ENCODE measurements around the gene CBX1. TPM values are rescaled to one million over a fixed set of nuclear protein-coding genes. Genes with fewer than 3 reads are reported as not detected.

CBX1 gene
- polyA plus RNA-seq, 2 of the 4 experiments (the other 2 are of a cell fraction) = 84.4 to 173 TPM

DNA sequence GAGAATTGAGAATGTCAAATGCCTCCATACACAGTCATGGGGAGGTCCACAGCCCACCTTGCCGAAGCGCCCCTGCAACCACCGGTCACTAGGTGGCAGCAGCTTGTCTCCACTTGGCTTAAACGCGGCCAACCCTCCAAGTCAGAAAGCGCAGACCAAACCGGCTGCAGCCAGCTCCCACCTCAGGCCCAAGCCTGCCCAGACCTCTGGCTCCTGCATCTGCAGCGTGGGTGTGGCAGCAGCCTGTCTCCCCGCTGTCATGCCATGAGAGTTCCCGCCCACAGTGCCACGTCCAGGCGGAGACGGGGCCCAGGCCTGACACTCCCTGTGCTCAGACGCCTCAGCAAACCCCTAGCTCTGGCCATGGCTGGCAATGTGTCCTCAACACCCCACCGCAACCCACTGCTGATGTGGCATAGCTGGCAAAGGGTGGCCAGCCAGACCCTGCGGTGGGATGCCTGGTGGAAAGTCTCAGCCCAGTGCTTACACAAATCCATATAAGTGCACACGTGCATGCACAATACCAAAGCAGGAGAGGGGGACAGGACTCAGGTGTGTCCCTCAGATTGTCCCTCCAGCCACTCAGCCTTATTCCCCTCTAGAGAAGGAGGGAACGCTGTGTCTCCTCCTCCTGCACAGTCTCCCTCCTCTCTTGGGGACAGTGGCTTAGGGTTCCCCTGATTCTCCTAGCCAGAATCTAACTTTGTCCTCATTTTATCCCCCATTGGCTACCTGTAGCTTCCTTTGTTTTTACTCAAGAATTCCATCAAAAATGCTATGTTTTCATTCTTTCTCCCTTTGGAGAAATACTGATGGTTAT, 74.6 kb downstream of the CBX1 start:
- H3K9me3 ChIP-seq = no peaks in the 10 kb centered on the region
- peak overlapping the region; percentile 88 for H3K4me2 ChIP-seq
- H3K27ac ChIP-seq = peak overlapping the region in 1 of 2 experiments; percentile 73; a peak in 4 of 6 replicates
- TF ChIP-seq MYC (IDR thresholded peaks at IDR 0.05; ENCODE audit: borderline replicate concordance, low read length) (no peak), RNF2 (IDR thresholded peaks at IDR 0.05; ENCODE audit: borderline replicate concordance, low read depth) (no peak), TFCP2L1 (CRISPR knock-in tag; IDR thresholded peaks at IDR 0.05) (no peak), CHD2 (IDR thresholded peaks at IDR 0.05; ENCODE audit: low read length, partially characterized antibody) (peak; percentile 25), PHF8 (IDR thresholded peaks at IDR 0.05; ENCODE audit: borderline replicate concordance, low read depth) (no peak), SMC3 (IDR thresholded peaks at IDR 0.05) (peak; percentile 93), NFE2L2 (conservative IDR thresholded peaks at IDR 0.05; ENCODE audit: low read length) (0 out of 2 replicates have a peak, but pooled peaks have one; percentile 1), MAX (IDR thresholded peaks at IDR 0.05) (peak; percentile 56; the same call in 1 of the 2 replicates), RARB (CRISPR knock-in tag; IDR thresholded peaks at IDR 0.05) (no peak), EP300 (IDR thresholded peaks at IDR 0.05) (no peak), MAZ (IDR thresholded peaks at IDR 0.05; ENCODE audit: borderline replicate concordance, low read depth, low read length) (0 out of 2 replicates have a peak, but pooled peaks have one; percentile 48), JUN (IDR thresholded peaks at IDR 0.05) (0 out of 5 replicates have a peak, but pooled peaks of 1 of the 2 experiments have one; percentile 34), USF2 (IDR thresholded peaks at IDR 0.05) (no peak), RAD21 (conservative IDR thresholded peaks at IDR 0.05 in 1 of 2, IDR thresholded peaks at IDR 0.05 in 1 of 2) (peak; percentile 84 to 87)
- TF ChIP-seq, protein P1, sequence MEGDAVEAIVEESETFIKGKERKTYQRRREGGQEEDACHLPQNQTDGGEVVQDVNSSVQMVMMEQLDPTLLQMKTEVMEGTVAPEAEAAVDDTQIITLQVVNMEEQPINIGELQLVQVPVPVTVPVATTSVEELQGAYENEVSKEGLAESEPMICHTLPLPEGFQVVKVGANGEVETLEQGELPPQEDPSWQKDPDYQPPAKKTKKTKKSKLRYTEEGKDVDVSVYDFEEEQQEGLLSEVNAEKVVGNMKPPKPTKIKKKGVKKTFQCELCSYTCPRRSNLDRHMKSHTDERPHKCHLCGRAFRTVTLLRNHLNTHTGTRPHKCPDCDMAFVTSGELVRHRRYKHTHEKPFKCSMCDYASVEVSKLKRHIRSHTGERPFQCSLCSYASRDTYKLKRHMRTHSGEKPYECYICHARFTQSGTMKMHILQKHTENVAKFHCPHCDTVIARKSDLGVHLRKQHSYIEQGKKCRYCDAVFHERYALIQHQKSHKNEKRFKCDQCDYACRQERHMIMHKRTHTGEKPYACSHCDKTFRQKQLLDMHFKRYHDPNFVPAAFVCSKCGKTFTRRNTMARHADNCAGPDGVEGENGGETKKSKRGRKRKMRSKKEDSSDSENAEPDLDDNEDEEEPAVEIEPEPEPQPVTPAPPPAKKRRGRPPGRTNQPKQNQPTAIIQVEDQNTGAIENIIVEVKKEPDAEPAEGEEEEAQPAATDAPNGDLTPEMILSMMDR (IDR thresholded peaks at IDR 0.05) = peak; percentile 95
- 32% methylated on average over 9 of the region's 18 CpGs for WGBS (ENCODE audit: missing lambda C conversion rate)
- POLR2A ChIA-PET = interaction anchor here (0.5 to 2.5 kb wide), 8 partner anchors 19 to 81 kb away, joined by 3 to 59 read pairs (median 5); partner anchors contain the start of genes CDK5RAP3, NFE2L1 and SNX11
- DNase-seq (ENCODE audit: low read depth in 1 of 2, low spot score in 1 of 2) (peak; percentile 89 to 90), ATAC-seq (peak; percentile 17 to 56; a peak in 5 of 6 replicates), FAIRE-seq (peak; percentile 39)
- peaks cover 27% of the 10 kb centered on the region for H3K4me1 ChIP-seq
- H3K4me3 ChIP-seq = no peak overlapping the region
- CTCF ChIA-PET = interaction anchor here (0.6 to 46.6 kb wide), 48 partner anchors 8 to 764 kb away, joined by 3 to 1398 read pairs (median 5); partner anchors contain the start of genes CBX1, CDK5RAP3, HOXB6 and HOXB8

DNA sequence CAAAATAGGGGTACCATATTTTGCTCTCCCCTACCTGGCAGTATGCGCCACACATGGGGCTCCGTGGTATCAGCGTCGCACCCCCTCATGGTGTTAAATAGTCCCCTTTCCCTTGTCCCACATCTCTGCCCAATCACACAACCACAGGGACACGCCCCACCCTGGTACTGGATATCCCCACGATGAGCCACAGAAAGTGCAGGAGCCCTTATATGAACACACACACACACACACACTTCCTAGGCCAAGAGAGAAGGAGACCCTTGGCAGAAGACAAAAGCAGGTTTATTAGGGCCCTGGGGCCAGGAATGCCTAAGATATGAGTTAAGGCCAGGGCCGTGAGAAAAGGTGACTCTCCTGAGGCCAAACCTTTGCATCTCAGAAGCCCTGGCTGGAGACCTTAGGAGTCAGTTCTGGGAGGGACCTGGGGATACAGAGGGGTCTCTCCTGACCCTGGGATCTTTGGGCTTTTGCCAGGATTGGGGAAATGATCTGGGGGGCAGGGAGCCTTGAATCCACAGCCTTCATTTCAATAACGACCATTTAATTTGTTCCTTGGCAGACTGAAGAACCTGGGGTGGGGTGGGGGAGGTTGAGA, 75.3 kb downstream of the CBX1 start:
- ATAC-seq (peak in 1 of 2 experiments; percentile 1; a peak in 4 of 6 replicates), DNase-seq (ENCODE audit: low read depth in 1 of 2, low spot score in 1 of 2) (peak in 1 of 2 experiments; percentile 43), FAIRE-seq (no peak)
- H3K9me3 ChIP-seq = no peaks in the 10 kb centered on the region
- no peak for TF ChIP-seq HMGXB4 (CRISPR knock-in tag; IDR thresholded peaks at IDR 0.05; ENCODE audit: borderline replicate concordance)
- no peak for TF ChIP-seq BHLHE40 (IDR thresholded peaks at IDR 0.05; ENCODE audit: low read depth, low read length)
- TF ChIP-seq RARB (CRISPR knock-in tag; IDR thresholded peaks at IDR 0.05) = no peak
- no peak for TF ChIP-seq CBX8 (IDR thresholded peaks at IDR 0.05)
- no peak for TF ChIP-seq TP53 (CRISPR knock-in tag; IDR thresholded peaks at IDR 0.05)
- no peak for TF ChIP-seq CHD2 (IDR thresholded peaks at IDR 0.05; ENCODE audit: low read length, partially characterized antibody)
- TF ChIP-seq JUNB (IDR thresholded peaks at IDR 0.05) = no peak
- TF ChIP-seq TFCP2L1 (CRISPR knock-in tag; IDR thresholded peaks at IDR 0.05) = no peak
- TF ChIP-seq KDM5A (IDR thresholded peaks at IDR 0.05) = no peak
- no peak for TF ChIP-seq ZSCAN20 (CRISPR knock-in tag; IDR thresholded peaks at IDR 0.05)
- TF ChIP-seq PHF8 (IDR thresholded peaks at IDR 0.05; ENCODE audit: borderline replicate concordance, low read depth) = no peak
- no peak for TF ChIP-seq EHF (CRISPR knock-in tag; IDR thresholded peaks at IDR 0.05)
- TF ChIP-seq MAX (IDR thresholded peaks at IDR 0.05) = no peak
- TF ChIP-seq HOXA7 (CRISPR knock-in tag; IDR thresholded peaks at IDR 0.05) = no peak
- TF ChIP-seq JUN (IDR thresholded peaks at IDR 0.05) = no peak
- TF ChIP-seq, protein P2, sequence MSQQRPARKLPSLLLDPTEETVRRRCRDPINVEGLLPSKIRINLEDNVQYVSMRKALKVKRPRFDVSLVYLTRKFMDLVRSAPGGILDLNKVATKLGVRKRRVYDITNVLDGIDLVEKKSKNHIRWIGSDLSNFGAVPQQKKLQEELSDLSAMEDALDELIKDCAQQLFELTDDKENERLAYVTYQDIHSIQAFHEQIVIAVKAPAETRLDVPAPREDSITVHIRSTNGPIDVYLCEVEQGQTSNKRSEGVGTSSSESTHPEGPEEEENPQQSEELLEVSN (IDR thresholded peaks at IDR 0.05; ENCODE audit: borderline replicate concordance, low read depth) = no peak
- H3K4me3 ChIP-seq = peak overlapping the region; percentile 42
- ChIA-PET CTCF (interaction anchor here (0.5 to 46.6 kb wide), 55 partner anchors 8 to 611 kb away, joined by 3 to 1398 read pairs (median 5); partner anchors contain the start of genes CBX1, CDK5RAP3, HOXB8 and HOXB9), POLR2A (interaction anchor here (0.5 to 2.5 kb wide), 9 partner anchors 20 to 584 kb away, joined by 3 to 59 read pairs (median 5); partner anchors contain the start of genes CDK5RAP3, NFE2L1 and SNX11)
- 20% methylated on average over 8 of the region's 8 CpGs for WGBS (ENCODE audit: missing lambda C conversion rate)
- peak overlapping the region; percentile 22 to 50; a peak in 4 of 6 replicates for H3K27ac ChIP-seq
- peak overlapping the region; percentile 88 for H3K4me2 ChIP-seq
- H3K4me1 ChIP-seq = peaks cover 27% of the 10 kb centered on the region

Measured in A549 (cell line).